A549 (cell line): ENCODE data around the gene PHEX. TPM values are rescaled to one million over a fixed set of nuclear protein-coding genes. Genes with fewer than 3 reads are reported as not detected.

Source experiments
- ATAC-seq, 2 experiments: fragments of 200-7000 bp in 1 of 2; fragments of >200 bp in 1 of 2; cut with Nextera tagmentation in 1 of 2; cut with Tn5 transposase in 1 of 2; 3 replicates each; pipeline versions ENCODE4 v1.8.0 to v1.9.1; 2018 to 2020; ENCODE audit warnings: mild to moderate bottlenecking in 1 of 2, moderate library complexity in 1 of 2
- CTCF ChIA-PET: fragments of 300-600 bp; sonication (Branson Sonifier 250); formaldehyde crosslinking; extraction: SDS; loops from one replicate; lab custom pipeline; 2021; ENCODE audit warnings: antibody characterized with exemption, inconsistent platforms; lab: Yijun Ruan, JAX
- POLR2A ChIA-PET: fragments of 350-600 bp; formaldehyde crosslinking; extraction: SDS; loops from one replicate; lab custom pipeline; 2021; ENCODE audit warnings: antibody characterized with exemption, inconsistent platforms; lab: Yijun Ruan, JAX
- DNase-seq, 2 experiments: peaks; one replicate each; pipeline versions ENCODE4 v3.0.0 to v3.0.0-alpha.2; 2011 to 2016; ENCODE audit warnings: low read depth in 1 of 2, low spot score in 1 of 2
- FAIRE-seq: peaks from 2 replicates; lab custom pipeline; 2011; peaks lifted over from hg19 to GRCh38; lab: Jason Lieb, UNC
- H3K27ac ChIP-seq, 2 experiments: fragments of >200 bp; sonication (Bioruptor Twin); formaldehyde crosslinking; 3 replicates each; pipeline ENCODE4 v1.5.1; 2016 to 2017
- H3K4me1 ChIP-seq: fragments of >200 bp; sonication (Bioruptor Twin); formaldehyde crosslinking; 3 replicates; pipeline ENCODE4 v1.6.1; 2016
- H3K4me2 ChIP-seq: fragments of >200 bp; sonication (Bioruptor Twin); formaldehyde crosslinking; 3 replicates; pipeline ENCODE4 v1.6.1; 2016
- H3K4me3 ChIP-seq: fragments of >200 bp; sonication (Bioruptor Twin); formaldehyde crosslinking; 3 replicates; pipeline ENCODE4 v1.5.1; 2016
- H3K9me3 ChIP-seq: fragments of >200 bp; sonication (Bioruptor Twin); formaldehyde crosslinking; 3 replicates; pipeline ENCODE4 v1.6.1; 2016
- ATOH8 ChIP-seq: fragments of 250-450 bp; sonication (Bioruptor Pico); IDR thresholded peaks from 2 replicates; pipeline ENCODE4 v1.5.0; 2020; ENCODE audit warnings: low read depth, mild to moderate bottlenecking, moderate library complexity
- CEBPB ChIP-seq, 2 experiments: fragments of >200 bp in 1 of 2; sonication (Bioruptor Twin) in 1 of 2; formaldehyde crosslinking in 1 of 2; IDR thresholded peaks; 2 replicates each; pipeline ENCODE4 v1.6.1; 2012 to 2016
- CHD2 ChIP-seq: fragments of 150-350 bp; IDR thresholded peaks from 2 replicates; pipeline ENCODE4 v1.6.1; 2014; ENCODE audit warnings: low read length; ENCODE audit not compliant: partially characterized antibody
- CHD4 ChIP-seq: fragments of 200-600 bp; sonication (generic); IDR thresholded peaks from 2 replicates; pipeline ENCODE4 v1.6.1; 2016; ENCODE audit warnings: antibody characterized with exemption, mild to moderate bottlenecking, borderline replicate concordance
- CTCF ChIP-seq: fragments of >200 bp; sonication (Bioruptor Twin); formaldehyde crosslinking; IDR thresholded peaks from 3 replicates; pipeline ENCODE4 v1.5.1; 2016
- E2F6 ChIP-seq: IDR thresholded peaks from 2 replicates; pipeline ENCODE4 v1.6.1; 2012; ENCODE audit warnings: low read depth, borderline replicate concordance
- EHF ChIP-seq: fragments of 250-450 bp; sonication (Bioruptor Pico); IDR thresholded peaks from 2 replicates; pipeline ENCODE4 v1.5.0; 2020; ENCODE audit warnings: mild to moderate bottlenecking
- ELK1 ChIP-seq: fragments of 150-350 bp; IDR thresholded peaks from 2 replicates; pipeline ENCODE4 v1.6.1; 2014; ENCODE audit warnings: low read depth, mild to moderate bottlenecking, low read length
- FOSL2 ChIP-seq, 2 experiments: fragments of 450-650 bp in 1 of 2; fragments of >200 bp in 1 of 2; sonication (Bioruptor Twin) in 1 of 2; formaldehyde crosslinking; IDR thresholded peaks; 2 replicates each; pipeline versions ENCODE4 v1.5.0 to v1.6.1; 2016 to 2020; ENCODE audit warnings: mild to moderate bottlenecking in 1 of 2, moderate library complexity in 1 of 2
- GATA3 ChIP-seq: IDR thresholded peaks from 2 replicates; pipeline ENCODE4 v1.6.1; 2012; ENCODE audit warnings: borderline replicate concordance
- HMGXB4 ChIP-seq: fragments of 250-450 bp; sonication (Bioruptor Pico); IDR thresholded peaks from 2 replicates; pipeline ENCODE4 v1.5.0; 2021; ENCODE audit warnings: mild to moderate bottlenecking, moderate library complexity, borderline replicate concordance
- KDM5A ChIP-seq: fragments of 200-600 bp; sonication (generic); IDR thresholded peaks from 2 replicates; pipeline ENCODE4 v1.6.1; 2016; ENCODE audit warnings: antibody characterized with exemption, mild to moderate bottlenecking
- POLR2AphosphoS2 ChIP-seq: conservative IDR thresholded peaks from 2 replicates; pipeline ENCODE4 v1.6.1; 2012; ENCODE audit warnings: low read length, improper control_type of control experiment, inconsistent platforms
- RCOR1 ChIP-seq: fragments of 150-350 bp; IDR thresholded peaks from 2 replicates; pipeline ENCODE4 v1.6.1; 2014; ENCODE audit warnings: antibody characterized with exemption, low read length, low read depth
- RFX5 ChIP-seq: fragments of 450-650 bp; IDR thresholded peaks from 2 replicates; pipeline ENCODE4 v1.7.1; 2014; ENCODE audit warnings: antibody characterized with exemption, mild to moderate bottlenecking, moderate library complexity
- WGBS: methylation state at CpG from one replicate; pipeline ENCODE4 v1.1.6; 2017; ENCODE audit errors: missing lambda C conversion rate; 5-methylcytosine and 5-hydroxymethylcytosine counted together
- polyA plus RNA-seq, 4 experiments: library from polyadenylated mRNA; depleted of rRNA in 3 of 4; stranded (reverse); fragments of >200 nt; fragmentation: RNase III in 1 of 4; extraction: RNeasy Plus Mini Kit Qiagen cat#74134 plus additional on column Dnase treatment in 1 of 4; gene quantifications; 2 replicates in 3 of 4; 3 replicates in 1 of 4; pipeline ENCODE4 v1.2.3, GENCODE V29; 2011 to 2017

PHEX gene
- polyA plus RNA-seq, 2 of the 4 experiments (the other 2 are of a cell fraction) = 0.28 to 0.98 TPM

GRCh38 chrX:22109442-22109841 is 77.3 kb downstream of the PHEX start:
- peak in 1 of 2 experiments; percentile 33 for DNase-seq
- ATAC-seq = no peak
- Histone ChIP-seq H3K4me3 (no peak overlapping the region), H3K27ac (no peak overlapping the region), H3K9me3 (no peaks in the 10 kb centered on the region), H3K4me1 (peaks cover 21% of the 10 kb centered on the region), H3K4me2 (no peak overlapping the region; the same call in 2 of the 3 replicates)
- TF ChIP-seq FOSL2 (IDR thresholded peaks at IDR 0.05) (no peak), FOSL2 (CRISPR knock-in tag; IDR thresholded peaks at IDR 0.05) (peak; percentile 34), CHD4 (no peak)
- ChIA-PET CTCF (no interaction called here), POLR2A (no interaction called here)
- WGBS = 79% methylated on average over 1 of the region's 1 CpG
- FAIRE-seq = no peak

GRCh38 chrX:22110729-22111494 is 78.8 kb downstream of the PHEX start:
- FAIRE-seq (no peak), DNase-seq (no peak), ATAC-seq (peak in 1 of 2 experiments; percentile 65; a peak in 3 of 6 replicates)
- POLR2A ChIA-PET = no interaction called here
- 18% methylated on average over 6 of the region's 6 CpGs for WGBS
- Histone ChIP-seq H3K9me3 (no peaks in the 10 kb centered on the region), H3K27ac (peak overlapping the region; percentile 33 to 45; a peak in 2 of 6 replicates), H3K4me2 (peak overlapping the region; percentile 65), H3K4me1 (peaks cover 21% of the 10 kb centered on the region), H3K4me3 (no peak overlapping the region)
- CTCF ChIA-PET = interaction anchor here (1.0 to 1.6 kb wide), 2 partner anchors 24 to 125 kb away, joined by 3 read pairs; no protein-coding TSS in a partner anchor
- TF ChIP-seq CHD2 (no peak), CTCF (no peak), ATOH8 (no peak), EHF (no peak), RFX5 (no peak), POLR2AphosphoS2 (no peak), FOSL2 (IDR thresholded peaks at IDR 0.05) (no peak), FOSL2 (CRISPR knock-in tag; IDR thresholded peaks at IDR 0.05) (peak; percentile 18; the same call in 1 of the 2 replicates)

- peak overlapping the region; percentile 66 for H3K4me2 ChIP-seq
- H3K9me3 ChIP-seq = no peaks in the 10 kb centered on the region
- ChIA-PET POLR2A (no interaction called here), CTCF (interaction anchor here (0.5 to 1.4 kb wide), 2 partner anchors 56 to 1588 kb away, joined by 3 read pairs; no protein-coding TSS in a partner anchor)
- peak; percentile 90 for FAIRE-seq
- no peak for DNase-seq
- H3K27ac ChIP-seq = peak overlapping the region; percentile 30 to 41; a peak in 4 of 6 replicates
- ATAC-seq = peak in 1 of 2 experiments; percentile 21; a peak in 2 of 6 replicates
- TF ChIP-seq ELK1 (no peak), GATA3 (peak; percentile 41; the same call in 1 of the 2 replicates), FOSL2 (IDR thresholded peaks at IDR 0.05) (no peak), FOSL2 (CRISPR knock-in tag; IDR thresholded peaks at IDR 0.05) (no peak), CHD2 (no peak), CHD4 (no peak)
- TF ChIP-seq, all 56 proteins: peak for 1
- peaks cover 29% of the 10 kb centered on the region for H3K4me1 ChIP-seq
- WGBS = 9% methylated on average over 7 of the region's 7 CpGs
- no peak overlapping the region for H3K4me3 ChIP-seq
Measured at GRCh38 chrX:22116605-22117546, 84.8 kb downstream of the PHEX start.

GRCh38 chrX:22117633-22118032 is 85.5 kb downstream of the PHEX start:
- 2% methylated on average over 2 of the region's 2 CpGs for WGBS
- no peak for ATAC-seq
- Histone ChIP-seq H3K27ac (peak overlapping the region in 1 of 2 experiments; percentile 41; a peak in 1 of 6 replicates), H3K9me3 (no peaks in the 10 kb centered on the region), H3K4me1 (peaks cover 29% of the 10 kb centered on the region), H3K4me3 (no peak overlapping the region), H3K4me2 (peak overlapping the region; percentile 66)
- no peak for DNase-seq
- ChIA-PET POLR2A (no interaction called here), CTCF (interaction anchor here (1.4 kb wide), 1 partner anchor 55 kb away, joined by 3 read pairs; no protein-coding TSS in a partner anchor)
- FAIRE-seq = peak; percentile 78
- TF ChIP-seq CTCF = no peak
- TF ChIP-seq RCOR1 = no peak
- no peak for TF ChIP-seq GATA3
- TF ChIP-seq HMGXB4 (CRISPR knock-in tag) = no peak
- no peak for TF ChIP-seq KDM5A
- no peak for TF ChIP-seq E2F6
- no peak for TF ChIP-seq CEBPB (IDR thresholded peaks at IDR 0.05)
